Endothelial cell of umbilical vein (primary cell): ENCODE data around the gene NUDT8. TPM values are rescaled to one million over a fixed set of nuclear protein-coding genes. Genes with fewer than 3 reads are reported as not detected.

Source experiments
- BruUV-seq: library from RNA; stranded (reverse); fragments of 400-500 nt; replicated peaks from 2 replicates; lab custom pipeline; 2021; lab: Mats Ljungman, UMichigan
- CTCF ChIA-PET: fragments of 300-600, 350-600 bp; sonication (Branson Sonifier 250); formaldehyde crosslinking; loops from one replicate; lab custom pipeline; 2021; ENCODE audit warnings: antibody characterized with exemption, inconsistent platforms; lab: Charles Lee
- POLR2A ChIA-PET: fragments of 300-600, 350-600 bp; sonication (Branson Sonifier 250); formaldehyde crosslinking; loops from one replicate; lab custom pipeline; 2021; ENCODE audit warnings: antibody characterized with exemption, inconsistent platforms; lab: Charles Lee
- DNase-seq: peaks from one replicate; pipeline ENCODE4 v3.0.0-alpha.2; 2011; ENCODE audit warnings: low read depth, low spot score
- FAIRE-seq: peaks from 2 replicates; lab custom pipeline; 2011; peaks lifted over from hg19 to GRCh38; lab: Jason Lieb, UNC
- H2AFZ ChIP-seq: 2 replicates; pipeline ENCODE4 v1.6.0; 2012; ENCODE audit warnings: low read depth, low read length, control low read depth, inconsistent platforms
- H3K27ac ChIP-seq: 2 replicates; pipeline ENCODE4 v1.5.1; 2011; ENCODE audit warnings: low read depth, mild to moderate bottlenecking, control low read depth, low read length, moderate library complexity; ENCODE audit not compliant: insufficient read depth
- H3K27me3 ChIP-seq, 2 experiments: 2 replicates each; pipeline versions ENCODE4 v1.6.0 to v1.6.1; 2011; ENCODE audit warnings: low read length in 2 of 2, mixed read lengths in 1 of 2; ENCODE audit not compliant: control insufficient read depth in 2 of 2, insufficient read depth in 2 of 2
- H3K36me3 ChIP-seq, 2 experiments: 2 replicates in 1 of 2; 3 replicates in 1 of 2; pipeline ENCODE4 v1.5.1; 2011; ENCODE audit warnings: low read length in 2 of 2, mild to moderate bottlenecking in 1 of 2, moderate library complexity in 1 of 2; ENCODE audit not compliant: control insufficient read depth in 2 of 2, insufficient read depth in 2 of 2; ENCODE audit errors: extremely low read depth in 1 of 2
- H3K4me1 ChIP-seq: 3 replicates; pipeline ENCODE4 v1.5.1; 2011; ENCODE audit warnings: mild to moderate bottlenecking, low read length; ENCODE audit not compliant: control insufficient read depth, insufficient read depth; ENCODE audit errors: extremely low read depth
- H3K4me2 ChIP-seq: 2 replicates; pipeline ENCODE4 v1.6.1; 2011; ENCODE audit warnings: low read length, control low read depth, mixed read lengths; ENCODE audit not compliant: insufficient read depth
- H3K4me3 ChIP-seq, 3 experiments: fragments of 200-600 bp in 1 of 3; sonication (generic), shearing (Covaris generic) in 1 of 3; replicated peaks in 1 of 3; 2 replicates each; pipeline ENCODE4 v1.5.1; 2011 to 2016; ENCODE audit warnings: control low read depth in 3 of 3, low read length in 3 of 3, mild to moderate bottlenecking in 2 of 3, inconsistent platforms in 1 of 3, low read depth in 1 of 3, moderate library complexity in 1 of 3; ENCODE audit not compliant: insufficient read depth in 1 of 3
- H3K79me2 ChIP-seq: 2 replicates; pipeline ENCODE4 v1.6.0; 2012; ENCODE audit warnings: low read length, inconsistent platforms; ENCODE audit not compliant: control insufficient read depth, insufficient read depth
- H3K9ac ChIP-seq: replicated peaks from 2 replicates; pipeline ENCODE3; 2011; ENCODE audit warnings: low read length, control low read depth; ENCODE audit not compliant: insufficient read depth; ENCODE audit errors: extremely low read depth
- H3K9me1 ChIP-seq: replicated peaks from 3 replicates; pipeline ENCODE4 v1.6.0; 2011; ENCODE audit warnings: mild to moderate bottlenecking, low read length; ENCODE audit not compliant: control insufficient read depth, insufficient read depth; ENCODE audit errors: extremely low read depth
- H3K9me3 ChIP-seq: replicated peaks from 2 replicates; pipeline ENCODE4 v1.5.1; 2012; ENCODE audit warnings: low read length, inconsistent platforms; ENCODE audit not compliant: control insufficient read depth, insufficient read depth
- H4K20me1 ChIP-seq: replicated peaks from 2 replicates; pipeline ENCODE3; 2011; ENCODE audit warnings: mild to moderate bottlenecking, low read length; ENCODE audit not compliant: control insufficient read depth, insufficient read depth; ENCODE audit errors: extremely low read depth
- EZH2 ChIP-seq: IDR thresholded peaks from 2 replicates; pipeline ENCODE4 v1.6.1; 2012; ENCODE audit warnings: borderline replicate concordance, low read depth, mild to moderate bottlenecking, moderate library complexity, low read length, inconsistent platforms; ENCODE audit not compliant: severe bottlenecking
- GATA2 ChIP-seq: IDR thresholded peaks from 2 replicates; pipeline ENCODE4 v1.7.0; 2011; ENCODE audit warnings: low read depth, mild to moderate bottlenecking, moderate library complexity, mixed read lengths, low read length; ENCODE audit not compliant: insufficient read length, insufficient read depth
- JUN ChIP-seq: IDR thresholded peaks from 2 replicates; pipeline ENCODE4 v1.6.1; 2011; ENCODE audit warnings: borderline replicate concordance, low read depth; ENCODE audit not compliant: insufficient read length, insufficient read depth
- MAX ChIP-seq: IDR thresholded peaks from 2 replicates; pipeline ENCODE4 v1.6.1; 2011; ENCODE audit not compliant: insufficient read depth, insufficient read length
- MYC ChIP-seq: IDR thresholded peaks from one replicate; pipeline ENCODE4 v1.6.1; 2011; ENCODE audit warnings: mild to moderate bottlenecking, low read depth, low read length
- POLR2A ChIP-seq: IDR thresholded peaks from 2 replicates; pipeline ENCODE4 v1.6.1; 2012; ENCODE audit warnings: low read depth, mild to moderate bottlenecking, control low read depth, low read length
- dilution Hi-C: fragments of 300-500 bp; cut with MboI; formaldehyde crosslinking; loops from one replicate; pipeline ENCODE4 v1.15.0; 2019; ENCODE audit warnings: low sequenced_read_pairs; ENCODE audit not compliant: extremely low pct_ligation_motif_present
- intact Hi-C: fragments of 100-400 bp; cut with micrococcal nuclease; formaldehyde crosslinking; loops from one replicate; pipeline ENCODE4 v1.10.0; 2022
- polyA plus RNA-seq, 4 experiments: library from polyadenylated mRNA; depleted of rRNA in 3 of 4; stranded (reverse) in 3 of 4; unstranded in 1 of 4; fragments of >200 nt; gene quantifications; 2 replicates each; pipeline versions ENCODE4 v1.2.1 to v1.2.3, GENCODE V29; 2011 to 2012; ENCODE audit warnings: missing spikeins in 1 of 4
- total RNA-seq: library from RNA; stranded (reverse); gene quantifications from 2 replicates; pipeline ENCODE4 v1.2.3, GENCODE V29; 2021
- TF ChIP-seq, protein P1 (sequence below), 2 donors: IDR thresholded peaks; 1 replicate in 1 of 2; 2 replicates in 1 of 2; pipeline ENCODE4 v1.5.1; 2011; ENCODE audit warnings: low read length in 2 of 2, mild to moderate bottlenecking in 2 of 2, moderate library complexity in 2 of 2, control low read depth in 1 of 2, inconsistent platforms in 1 of 2, low read depth in 1 of 2; ENCODE audit not compliant: insufficient read depth in 1 of 2; ENCODE audit errors: extremely low read depth in 1 of 2

NUDT8 gene
- total and polyA plus RNA-seq, 2 donors (not counting 3 experiments of a cell fraction or from before 2014, with no cell fraction given) = 14.1 to 20.4 TPM

DNA sequence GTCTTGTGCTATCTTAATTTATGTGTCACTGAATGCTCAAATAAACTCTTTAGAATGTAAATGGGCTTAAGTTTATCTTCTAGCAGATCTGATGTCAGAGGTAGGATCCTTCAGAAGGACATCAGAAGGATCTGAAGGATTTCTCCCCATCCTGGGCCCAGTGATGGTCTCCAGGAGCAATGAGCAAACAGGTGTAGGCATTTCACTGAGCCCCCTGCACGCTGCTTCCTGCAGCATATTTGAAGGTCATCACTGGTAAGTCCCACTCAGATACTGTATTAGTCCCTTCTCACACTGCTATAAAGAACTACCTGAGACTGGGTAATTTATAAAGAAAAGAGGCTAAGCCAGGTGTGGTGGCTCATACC is 41.6 kb downstream of the NUDT8 start:
- H2AFZ ChIP-seq = no peak overlapping the region

More for the DNA sequence above, 41.6 kb downstream of the NUDT8 start:
- Histone ChIP-seq H3K9ac (no peak overlapping the region), H3K79me2 (peaks cover 26% of the 10 kb centered on the region), H3K9me3 (no peaks in the 10 kb centered on the region), H3K4me3 (no peak overlapping the region), H3K27me3 (no peaks in the 10 kb centered on the region), H3K4me2 (no peak overlapping the region), H3K36me3 (peaks cover 7 to 18% of the 10 kb centered on the region in 2 experiments), H4K20me1 (no peaks in the 10 kb centered on the region), H3K4me1 (peaks cover 10% of the 10 kb centered on the region), H3K27ac (no peak overlapping the region), H3K9me1 (no peaks in the 10 kb centered on the region)
- dilution Hi-C loops = no loop called here
- BruUV-seq = no TSS peak
- ChIA-PET CTCF (no interaction called here), POLR2A (no interaction called here)
- DNase-seq (no peak), FAIRE-seq (no peak)
- intact Hi-C loops = no loop called here
- TF ChIP-seq MYC (no peak), EZH2 (no peak), POLR2A (no peak), JUN (no peak), GATA2 (no peak), MAX (no peak)
- TF ChIP-seq, protein P1, sequence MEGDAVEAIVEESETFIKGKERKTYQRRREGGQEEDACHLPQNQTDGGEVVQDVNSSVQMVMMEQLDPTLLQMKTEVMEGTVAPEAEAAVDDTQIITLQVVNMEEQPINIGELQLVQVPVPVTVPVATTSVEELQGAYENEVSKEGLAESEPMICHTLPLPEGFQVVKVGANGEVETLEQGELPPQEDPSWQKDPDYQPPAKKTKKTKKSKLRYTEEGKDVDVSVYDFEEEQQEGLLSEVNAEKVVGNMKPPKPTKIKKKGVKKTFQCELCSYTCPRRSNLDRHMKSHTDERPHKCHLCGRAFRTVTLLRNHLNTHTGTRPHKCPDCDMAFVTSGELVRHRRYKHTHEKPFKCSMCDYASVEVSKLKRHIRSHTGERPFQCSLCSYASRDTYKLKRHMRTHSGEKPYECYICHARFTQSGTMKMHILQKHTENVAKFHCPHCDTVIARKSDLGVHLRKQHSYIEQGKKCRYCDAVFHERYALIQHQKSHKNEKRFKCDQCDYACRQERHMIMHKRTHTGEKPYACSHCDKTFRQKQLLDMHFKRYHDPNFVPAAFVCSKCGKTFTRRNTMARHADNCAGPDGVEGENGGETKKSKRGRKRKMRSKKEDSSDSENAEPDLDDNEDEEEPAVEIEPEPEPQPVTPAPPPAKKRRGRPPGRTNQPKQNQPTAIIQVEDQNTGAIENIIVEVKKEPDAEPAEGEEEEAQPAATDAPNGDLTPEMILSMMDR (IDR thresholded peaks at IDR 0.05; ENCODE audit: extremely low read depth in 1 of 2, insufficient read depth in 1 of 2, low read depth in 1 of 2, low read length in 2 of 2) = no peak
